Tibial artery (tissue), 4 donors: ENCODE measurements around the gene SLX9.
A peak's percentile ranks its signal among the peaks of the same experiment; 100 is the strongest.

ENCODE experiments used
- DNase-seq, 2 donors: peaks; one replicate each; pipeline ENCODE4 v3.0.0-alpha.2; 2019
- H3K27ac ChIP-seq, 2 donors: fragments of 200-600 bp; sonication (generic) in 1 of 2; 1 replicate in 1 of 2; 2 replicates in 1 of 2; pipeline ENCODE4 v1.5.1; 2018 to 2019; ENCODE audit warnings: mild to moderate bottlenecking in 1 of 2
- H3K27me3 ChIP-seq, 2 donors: fragments of 200-600 bp; sonication (generic) in 1 of 2; one replicate each; pipeline versions ENCODE4 v1.5.1 to v1.6.0; 2016 to 2019
- H3K36me3 ChIP-seq, 3 donors: fragments of 200-600 bp; sonication (generic) in 2 of 3; one replicate each; pipeline ENCODE4 v1.5.1; 2016 to 2019; ENCODE audit warnings: mild to moderate bottlenecking in 2 of 3
- H3K4me1 ChIP-seq, 4 donors: fragments of 200-600 bp; sonication (generic) in 2 of 4; 1 replicate in 3 of 4; 2 replicates in 1 of 4; pipeline ENCODE4 v1.5.1; 2016 to 2019
- H3K4me3 ChIP-seq, 2 donors: fragments of 200-600 bp; sonication (generic) in 1 of 2; 1 replicate in 1 of 2; 2 replicates in 1 of 2; pipeline ENCODE4 v1.5.1; 2018 to 2019; ENCODE audit warnings: mild to moderate bottlenecking in 2 of 2
- H3K9me3 ChIP-seq, 3 donors: fragments of 200-600 bp; sonication (generic) in 1 of 3; one replicate each; pipeline ENCODE4 v1.5.1; 2016 to 2019
- intact Hi-C: fragments of 100-400 bp; cut with DNase I; formaldehyde crosslinking; loops from one replicate; pipeline ENCODE4 v1.15.0; 2023; ENCODE audit warnings: low total_unique reads
- TF ChIP-seq, protein P1 (sequence below), 2 experiments: fragments of 200-600 bp in 1 of 2; fragments of 450-650 bp in 1 of 2; IDR thresholded peaks; one replicate each; pipeline ENCODE4 v1.5.1; 2017 to 2019; ENCODE audit warnings: antibody characterized with exemption in 2 of 2, mild to moderate bottlenecking in 1 of 2, moderate library complexity in 1 of 2

The SLX9 gene

DNA sequence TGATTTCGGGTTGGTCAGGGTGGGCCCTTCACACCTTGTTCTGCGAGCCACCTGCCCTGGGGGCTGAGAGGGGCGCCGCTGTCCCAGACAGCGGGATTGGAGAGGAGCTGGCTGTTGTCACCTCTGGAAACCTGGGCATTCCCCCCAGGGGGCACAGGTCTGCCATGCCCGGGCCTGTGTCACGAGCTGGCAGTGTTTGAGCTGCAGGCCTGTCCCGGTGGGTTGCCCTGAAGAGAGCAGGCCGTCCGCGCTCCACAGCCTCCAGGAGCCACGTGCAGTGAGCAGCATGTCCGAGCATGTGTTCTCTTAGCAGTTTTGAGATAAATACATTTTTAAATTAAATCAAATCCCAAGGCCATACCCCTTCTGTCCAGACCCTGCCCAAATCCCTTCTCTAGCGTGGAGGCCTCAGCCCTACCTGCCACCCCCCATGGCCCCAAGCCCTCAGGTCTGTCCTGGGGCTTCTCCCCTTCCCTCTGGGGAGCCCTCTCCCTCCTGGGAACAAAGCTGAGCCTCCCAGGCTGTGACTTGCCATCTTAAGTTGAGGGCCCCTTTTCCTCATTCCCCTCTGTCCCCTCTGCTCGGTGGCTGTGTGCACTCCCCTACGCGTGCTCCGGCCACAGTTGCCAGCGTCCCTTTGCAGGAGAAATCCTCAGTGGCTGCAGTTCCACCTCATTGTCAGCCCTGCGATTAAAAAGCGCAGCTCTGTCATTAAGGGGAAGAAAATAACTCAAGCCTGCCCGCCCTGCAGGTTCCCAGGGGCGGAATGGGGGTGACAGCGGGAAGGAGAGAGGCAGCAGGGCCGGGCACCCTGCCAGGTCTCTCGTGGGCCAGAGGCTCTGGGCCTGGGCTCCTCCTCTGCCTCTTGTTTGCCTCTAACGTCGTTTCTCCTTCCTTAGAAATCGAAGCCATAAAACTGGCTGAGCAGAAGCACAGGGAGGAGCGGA lies 26.6 kb downstream of the SLX9 start:
- Histone ChIP-seq H3K4me3 (peak overlapping the region; percentile 54), H3K27me3 (no peaks in the 10 kb centered on the region), H3K4me1 (peaks cover 5 to 100% (median 79%) of the 10 kb centered on the region in 4 donors), H3K27ac (peak overlapping the region; percentile 93 to 96), H3K9me3 (no peaks in the 10 kb centered on the region), H3K36me3 (peaks cover 0 to 21% (median 0%) of the 10 kb centered on the region in 3 donors)
- TF ChIP-seq, protein P1, sequence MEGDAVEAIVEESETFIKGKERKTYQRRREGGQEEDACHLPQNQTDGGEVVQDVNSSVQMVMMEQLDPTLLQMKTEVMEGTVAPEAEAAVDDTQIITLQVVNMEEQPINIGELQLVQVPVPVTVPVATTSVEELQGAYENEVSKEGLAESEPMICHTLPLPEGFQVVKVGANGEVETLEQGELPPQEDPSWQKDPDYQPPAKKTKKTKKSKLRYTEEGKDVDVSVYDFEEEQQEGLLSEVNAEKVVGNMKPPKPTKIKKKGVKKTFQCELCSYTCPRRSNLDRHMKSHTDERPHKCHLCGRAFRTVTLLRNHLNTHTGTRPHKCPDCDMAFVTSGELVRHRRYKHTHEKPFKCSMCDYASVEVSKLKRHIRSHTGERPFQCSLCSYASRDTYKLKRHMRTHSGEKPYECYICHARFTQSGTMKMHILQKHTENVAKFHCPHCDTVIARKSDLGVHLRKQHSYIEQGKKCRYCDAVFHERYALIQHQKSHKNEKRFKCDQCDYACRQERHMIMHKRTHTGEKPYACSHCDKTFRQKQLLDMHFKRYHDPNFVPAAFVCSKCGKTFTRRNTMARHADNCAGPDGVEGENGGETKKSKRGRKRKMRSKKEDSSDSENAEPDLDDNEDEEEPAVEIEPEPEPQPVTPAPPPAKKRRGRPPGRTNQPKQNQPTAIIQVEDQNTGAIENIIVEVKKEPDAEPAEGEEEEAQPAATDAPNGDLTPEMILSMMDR (IDR thresholded peaks at IDR 0.05): no peak
- intact Hi-C loops: no loop called here
- DNase-seq: no peak

DNA sequence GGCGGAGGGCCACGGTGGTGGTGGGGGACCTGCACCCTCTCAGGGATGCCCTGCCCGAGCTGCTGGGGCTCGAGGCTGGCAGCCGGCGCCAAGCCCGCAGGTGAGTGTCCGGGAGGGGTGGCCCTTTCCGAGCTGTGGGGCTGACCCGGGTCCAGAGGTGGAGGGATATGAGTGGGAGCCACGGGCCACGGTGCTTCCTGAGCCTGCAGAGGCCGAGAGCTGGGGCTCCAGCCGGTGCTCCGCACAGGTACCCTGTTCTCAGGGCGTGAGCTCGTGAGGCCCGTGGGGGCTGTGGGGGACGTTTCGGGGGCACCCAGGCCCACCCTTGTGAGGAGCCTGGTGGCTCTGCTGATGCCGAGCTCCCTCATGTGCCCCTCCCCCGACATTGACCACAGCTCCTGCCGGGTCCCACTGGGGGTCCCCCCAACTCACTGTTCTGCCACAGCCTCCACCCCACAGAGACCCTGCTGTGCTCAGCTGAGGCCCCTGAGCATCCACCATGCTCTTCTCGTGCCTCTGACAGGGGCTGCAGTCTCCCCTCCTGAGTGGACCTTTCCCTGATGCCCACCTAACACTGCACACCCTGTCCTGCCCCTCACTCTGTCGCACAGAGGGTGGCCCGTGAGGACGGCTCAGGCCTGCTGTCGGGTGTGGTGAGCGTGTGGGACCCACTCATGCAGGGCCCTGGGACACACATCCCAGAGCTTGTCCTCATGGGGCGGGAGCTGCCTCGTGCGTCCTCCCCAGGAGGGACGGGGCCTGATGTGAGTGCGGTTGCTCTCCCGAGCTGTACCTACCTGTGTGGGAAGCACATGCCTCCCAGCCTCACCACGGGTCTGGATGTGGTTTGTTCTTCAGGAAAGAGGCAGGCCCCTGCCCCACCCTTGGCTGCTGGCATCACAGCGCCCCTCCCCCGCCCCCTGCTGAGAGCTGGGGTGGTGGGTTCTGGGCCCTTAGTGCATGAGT lies 27.5 kb downstream of the SLX9 start:
- no peak for DNase-seq
- H3K4me1 ChIP-seq: peaks cover 5 to 100% (median 81%) of the 10 kb centered on the region in 4 donors
- peak overlapping the region; percentile 54 for H3K4me3 ChIP-seq
- TF ChIP-seq, protein P1 (IDR thresholded peaks at IDR 0.05): no peak
- H3K9me3 ChIP-seq: no peaks in the 10 kb centered on the region
- peaks cover 0 to 21% (median 0%) of the 10 kb centered on the region in 3 donors for H3K36me3 ChIP-seq
- H3K27me3 ChIP-seq: no peaks in the 10 kb centered on the region
- H3K27ac ChIP-seq: peak overlapping the region; percentile 93 to 96
- intact Hi-C loops: no loop called here

DNA sequence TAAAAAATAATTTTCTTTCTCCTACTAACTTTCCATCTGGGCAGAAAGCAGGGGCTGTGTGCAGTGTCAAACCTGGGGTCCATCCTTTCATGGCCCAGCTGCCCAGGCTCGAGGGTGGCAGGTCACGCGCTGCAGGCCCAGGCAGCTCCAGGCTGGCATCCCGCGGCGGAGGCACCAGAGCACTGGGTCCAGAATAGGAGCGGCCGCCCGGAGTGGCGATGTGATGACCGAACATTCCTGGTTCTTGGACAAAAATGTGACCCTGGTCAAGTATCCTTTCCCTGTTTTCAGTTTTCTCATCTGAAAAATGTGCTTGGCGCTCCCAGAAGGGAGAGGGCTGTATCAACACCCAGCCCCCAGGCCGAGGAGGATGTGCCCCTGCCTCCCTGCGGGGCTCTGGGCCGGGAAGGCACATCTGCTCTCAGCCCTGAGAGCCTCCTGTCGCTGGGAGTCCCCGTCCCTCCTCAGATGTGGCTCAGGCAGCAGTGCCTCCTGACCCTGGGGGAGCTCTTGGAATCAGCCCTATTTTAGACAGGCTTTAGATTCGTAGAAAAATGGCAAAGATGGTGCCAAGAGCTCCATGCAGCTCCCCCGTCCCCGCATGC lies 29.3 kb downstream of the SLX9 start:
- no peaks in the 10 kb centered on the region for H3K27me3 ChIP-seq
- H3K9me3 ChIP-seq: no peaks in the 10 kb centered on the region
- TF ChIP-seq, protein P1 (IDR thresholded peaks at IDR 0.05): no peak
- peak overlapping the region; percentile 1 to 12 for H3K4me3 ChIP-seq
- H3K4me1 ChIP-seq: peaks cover 5 to 98% (median 74%) of the 10 kb centered on the region in 4 donors
- H3K36me3 ChIP-seq: peaks cover 0 to 33% (median 7%) of the 10 kb centered on the region in 3 donors
- intact Hi-C loops: no loop called here
- peak overlapping the region; percentile 93 to 96 for H3K27ac ChIP-seq
- no peak for DNase-seq

DNA sequence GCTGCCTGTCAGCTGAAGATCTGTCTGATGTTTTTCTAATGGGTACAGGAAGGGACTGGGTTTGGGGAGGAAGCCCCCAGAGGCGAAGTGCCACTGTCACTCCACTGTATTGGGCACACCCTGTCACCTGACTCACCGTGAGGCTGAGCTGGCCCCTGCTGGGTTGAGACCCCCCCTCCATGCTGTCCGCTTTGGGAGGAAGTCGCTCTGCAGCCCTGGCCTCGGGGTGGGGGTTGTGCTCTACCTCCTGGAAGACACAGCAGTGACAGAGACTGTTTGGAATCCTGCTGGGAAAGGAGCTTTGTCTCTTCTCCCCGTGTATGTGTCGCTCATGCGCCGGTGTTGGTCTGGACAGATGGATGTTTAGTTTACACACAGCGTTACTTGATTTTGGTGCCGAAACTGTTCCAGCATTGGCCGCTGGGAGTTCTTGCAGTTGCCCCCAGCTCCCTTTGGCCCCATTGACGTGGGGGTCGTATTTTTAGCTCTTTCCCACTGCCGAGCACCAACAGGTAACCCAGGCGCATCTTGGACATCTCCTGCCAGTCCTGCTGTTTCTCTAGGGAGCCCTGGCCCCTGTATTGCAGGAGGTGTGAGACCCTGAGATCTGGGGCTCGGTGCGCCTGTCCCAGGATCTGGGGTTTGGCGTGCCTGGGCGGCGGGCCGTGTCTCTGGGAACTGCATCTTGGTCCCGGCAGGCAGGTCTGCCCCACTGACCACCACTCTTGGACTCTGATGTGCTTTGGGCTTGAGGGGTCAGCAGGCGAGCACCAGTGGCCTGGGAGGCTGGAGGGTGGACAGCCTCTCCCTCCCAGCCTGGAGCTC lies 30.3 kb downstream of the SLX9 start:
- intact Hi-C loops: loop anchor here (5.0 kb wide), 1 partner anchor 67 kb away; no protein-coding TSS in a partner anchor
- Histone ChIP-seq H3K4me1 (peaks cover 5 to 97% (median 70%) of the 10 kb centered on the region in 4 donors), H3K4me3 (peak overlapping the region; percentile 4 to 12)

More for the DNA sequence above, 30.3 kb downstream of the SLX9 start:
- no peak for DNase-seq
- peak overlapping the region; percentile 93 to 96 for H3K27ac ChIP-seq
- H3K27me3 ChIP-seq: no peaks in the 10 kb centered on the region
- H3K9me3 ChIP-seq: no peaks in the 10 kb centered on the region
- peaks cover 8 to 43% (median 14%) of the 10 kb centered on the region in 3 donors for H3K36me3 ChIP-seq
- TF ChIP-seq, protein P1 (IDR thresholded peaks at IDR 0.05): no peak
